GM12801 (cell line): ENCODE data around the gene NMB.

Experiments used
- CTCF ChIP-seq: IDR thresholded peaks from one replicate; pipeline ENCODE4 v1.5.1; 2011; ENCODE audit warnings: control low read depth; ENCODE audit not compliant: insufficient read length; ENCODE audit errors: extremely low read depth

NMB gene

GRCh38 chr15:84605554-84605882 is 52.5 kb downstream of the NMB start:
- no peak for TF ChIP-seq CTCF
